ENCODE measurements around the gene PRR3. TPM values are rescaled to one million over a fixed set of nuclear protein-coding genes. Genes with fewer than 3 reads are reported as not detected.

The PRR3 gene
- polyA plus RNA-seq, 3 donors, result 2.8 to 7.1 (median 3.6) TPM

DNA sequence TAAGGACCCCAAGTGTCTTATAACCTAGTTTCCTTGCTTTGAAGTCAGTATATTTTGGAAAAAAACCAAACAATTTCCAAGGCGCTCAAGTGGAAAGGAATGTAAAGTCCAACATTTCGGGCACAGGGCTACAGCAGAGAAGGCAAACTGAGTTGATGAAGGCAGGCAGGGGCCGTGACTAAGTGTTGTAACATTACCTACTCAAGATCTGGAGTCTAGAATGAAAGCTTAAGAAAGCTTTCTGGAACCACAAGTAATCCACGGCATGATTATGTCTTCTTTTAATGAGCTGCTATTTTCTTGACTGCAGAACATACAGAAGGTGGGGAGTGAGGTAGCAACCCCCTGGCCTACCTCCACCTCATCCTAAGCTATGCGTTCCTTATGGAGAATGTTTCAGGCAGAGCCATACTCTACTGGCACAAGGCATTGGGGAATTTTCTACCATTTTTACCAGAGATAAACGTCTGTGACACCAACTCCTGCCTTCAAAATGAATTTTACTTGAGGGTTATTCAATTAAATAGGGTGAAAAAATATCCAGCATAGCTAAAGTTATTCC lies 55.7 kb downstream of the PRR3 start:
- H3K9ac ChIP-seq (ENCODE audit: insufficient read depth, low read length, poor library complexity, severe bottlenecking), result no peak overlapping the region
- peaks cover 51 to 61% of the 10 kb centered on the region in 2 donors for H3K36me3 Mint-ChIP-seq
- H3K4me2 ChIP-seq (replicated peaks; ENCODE audit: extremely low read depth, low read length, poor library complexity, severe bottlenecking), result no peak overlapping the region

More for the DNA sequence above, 55.7 kb downstream of the PRR3 start:
- Histone ChIP-seq H3K4me1 (ENCODE audit: control insufficient read depth in 1 of 2, insufficient read depth in 2 of 2, low read length in 2 of 2) (peaks cover 19 to 28% of the 10 kb centered on the region in 2 donors), H3K9me3 (replicated peaks in 1 of 2; ENCODE audit: control insufficient read depth in 1 of 2, insufficient read depth in 1 of 2, low read length in 2 of 2) (no peaks in the 10 kb centered on the region), H4K20me1 (ENCODE audit: insufficient read depth, low read length) (peaks cover 85% of the 10 kb centered on the region), H3K27me3 (ENCODE audit: control insufficient read depth in 2 of 2, insufficient read depth in 2 of 2, low read length in 2 of 2) (no peaks in the 10 kb centered on the region), H3K79me2 (ENCODE audit: insufficient read depth, low read length) (peaks cover 79% of the 10 kb centered on the region), H3K36me3 (replicated peaks in 1 of 2; ENCODE audit: control insufficient read depth in 1 of 2, insufficient read depth in 2 of 2, low read length in 2 of 2) (peaks cover 27 to 49% of the 10 kb centered on the region in 2 donors), H3K4me3 (replicated peaks in 1 of 3; ENCODE audit: low read depth in 2 of 3, low read length in 3 of 3) (no peak overlapping the region), H2AFZ (ENCODE audit: insufficient read depth, low read depth, low read length, poor library complexity, severe bottlenecking) (no peak overlapping the region), H3K27ac (ENCODE audit: low read depth in 1 of 2, low read length in 2 of 2) (peak overlapping the region in 1 of 2 donors; percentile 22)
- H3K4me3 Mint-ChIP-seq, result no peak overlapping the region
- no CpG with 5 or more reads among the region's 6 CpGs for WGBS (ENCODE audit: insufficient coverage)
- H3K4me1 Mint-ChIP-seq, result peaks cover 34% of the 10 kb centered on the region
- intact Hi-C loops (cut with micrococcal nuclease), result loop anchor here (5.0 kb wide), 2 partner anchors 35 to 120 kb away; no protein-coding TSS in a partner anchor
- TF ChIP-seq, protein P1, sequence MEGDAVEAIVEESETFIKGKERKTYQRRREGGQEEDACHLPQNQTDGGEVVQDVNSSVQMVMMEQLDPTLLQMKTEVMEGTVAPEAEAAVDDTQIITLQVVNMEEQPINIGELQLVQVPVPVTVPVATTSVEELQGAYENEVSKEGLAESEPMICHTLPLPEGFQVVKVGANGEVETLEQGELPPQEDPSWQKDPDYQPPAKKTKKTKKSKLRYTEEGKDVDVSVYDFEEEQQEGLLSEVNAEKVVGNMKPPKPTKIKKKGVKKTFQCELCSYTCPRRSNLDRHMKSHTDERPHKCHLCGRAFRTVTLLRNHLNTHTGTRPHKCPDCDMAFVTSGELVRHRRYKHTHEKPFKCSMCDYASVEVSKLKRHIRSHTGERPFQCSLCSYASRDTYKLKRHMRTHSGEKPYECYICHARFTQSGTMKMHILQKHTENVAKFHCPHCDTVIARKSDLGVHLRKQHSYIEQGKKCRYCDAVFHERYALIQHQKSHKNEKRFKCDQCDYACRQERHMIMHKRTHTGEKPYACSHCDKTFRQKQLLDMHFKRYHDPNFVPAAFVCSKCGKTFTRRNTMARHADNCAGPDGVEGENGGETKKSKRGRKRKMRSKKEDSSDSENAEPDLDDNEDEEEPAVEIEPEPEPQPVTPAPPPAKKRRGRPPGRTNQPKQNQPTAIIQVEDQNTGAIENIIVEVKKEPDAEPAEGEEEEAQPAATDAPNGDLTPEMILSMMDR (IDR thresholded peaks at IDR 0.05), result no peak
- H3K27ac Mint-ChIP-seq, result peak overlapping the region in 6 of 7 donors; percentile 33 to 99 (median 62)
- peaks cover 0 to 9% (median 5%) of the 10 kb centered on the region in 7 donors for H3K9me3 Mint-ChIP-seq
- no peak for DNase-seq
- H3K27me3 Mint-ChIP-seq (ENCODE audit: low read depth in 3 of 3), result peaks cover 0 to 5% (median 0%) of the 10 kb centered on the region in 3 donors

Small RNAs within 50 kb of the gene (small RNA-seq; reads per million reads assigned to genes)
- 1.4 reads per million for gene MIR877 (ENCODE audit: insufficient read length, low read depth)

Other genes starting within 250 kb of the PRR3 start
- 10 to 100 TPM in 1 of 3 donors, 1 to 10 TPM in 2; 3.5 to 16.3 (median 3.6) TPM for gene TRIM39, start 230.4 kb upstream of the PRR3 start, polyA plus RNA-seq
- 10 to 100 TPM; 59.2 to 63.6 (median 59.5) TPM for gene RPP21, start 212.1 kb upstream of the PRR3 start, polyA plus RNA-seq
- gene HLA-E, start 67.8 kb upstream of the PRR3 start, polyA plus RNA-seq, result 100 to 1,000 TPM; 870 to 944 (median 893) TPM
- gene GNL1, start 806 bp upstream of the PRR3 start, polyA plus RNA-seq, result 10 to 100 TPM; 10.3 to 13.4 (median 12.9) TPM
- 10 to 100 TPM in 2 of 3 donors, 1 to 10 TPM in 1; 7.5 to 19.8 (median 14.6) TPM for gene ABCF1, start 14.1 kb downstream of the PRR3 start, polyA plus RNA-seq
- 10 to 100 TPM in 2 of 3 donors, 1 to 10 TPM in 1; 9.5 to 18.3 (median 16.4) TPM for gene PPP1R10, start 59.9 kb downstream of the PRR3 start, polyA plus RNA-seq
- gene MRPS18B, start 60.5 kb downstream of the PRR3 start, polyA plus RNA-seq, result 10 to 100 TPM; 18.8 to 52.4 (median 45.2) TPM
- gene ATAT1, start 69.6 kb downstream of the PRR3 start, polyA plus RNA-seq, result 10 to 100 TPM in 1 of 3 donors, under 1 TPM in 2; 0.51 to 10.4 (median 0.68) TPM
- 10 to 100 TPM in 1 of 3 donors, 1 to 10 TPM in 2; 2.0 to 18.4 (median 2.7) TPM for gene C6orf136, start 89.8 kb downstream of the PRR3 start, polyA plus RNA-seq
- 10 to 100 TPM; 16.4 to 70.1 (median 19.0) TPM for gene DHX16, start 115.7 kb downstream of the PRR3 start, polyA plus RNA-seq
- 100 to 1,000 TPM in 1 of 3 donors, 10 to 100 TPM in 2; 58.5 to 226 (median 78.9) TPM for gene PPP1R18, start 129.3 kb downstream of the PRR3 start, polyA plus RNA-seq
- 10 to 100 TPM; 25.9 to 36.0 (median 35.0) TPM for gene NRM, start 133.7 kb downstream of the PRR3 start, polyA plus RNA-seq
- gene MDC1, start 160.0 kb downstream of the PRR3 start, polyA plus RNA-seq, result 1 to 10 TPM in 1 of 3 donors, under 1 TPM in 2; 0.27 to 4.5 (median 0.34) TPM
- 100 to 1,000 TPM in 1 of 3 donors, 10 to 100 TPM in 2; 48.4 to 130 (median 57.0) TPM for gene TUBB, start 163.1 kb downstream of the PRR3 start, polyA plus RNA-seq
- 100 to 1,000 TPM; 124 to 153 (median 132) TPM for gene FLOT1, start 185.4 kb downstream of the PRR3 start, polyA plus RNA-seq
- 100 to 1,000 TPM in 1 of 3 donors, 10 to 100 TPM in 2; 30.6 to 188 (median 53.2) TPM for gene IER3, start 187.3 kb downstream of the PRR3 start, polyA plus RNA-seq

All from CD14-positive monocyte (primary cell).